Body of pancreas (tissue), 4 donors: ENCODE results near the gene FLYWCH1. TPM values are rescaled to one million over a fixed set of nuclear protein-coding genes. Genes with fewer than 3 reads are reported as not detected.
"Not testable (repeated sequence)": the region's sequence is repeated elsewhere in the genome, so short reads cannot be mapped to it uniquely, and the experiment has no call there.

Experiments used
- ATAC-seq: fragments of 150-250 bp; one replicate; pipeline ENCODE4 v1.9.1; 2016
- DNase-seq, 4 donors: peaks; one replicate each; pipeline ENCODE4 v3.0.0-alpha.2; 2019
- H3K27ac ChIP-seq, 4 donors: fragments of 200-600 bp; sonication (generic); 1 replicate in 3 of 4; 2 replicates in 1 of 4; pipeline versions ENCODE4 v1.5.1 to v1.6.1; 2016 to 2019; ENCODE audit warnings: mild to moderate bottlenecking in 1 of 4, mixed read lengths in 1 of 4, moderate library complexity in 1 of 4
- H3K27me3 ChIP-seq, 2 donors: fragments of 200-600 bp; sonication (generic); one replicate each; pipeline ENCODE4 v1.6.0; 2016; ENCODE audit warnings: mild to moderate bottlenecking in 1 of 2
- H3K36me3 ChIP-seq, 2 donors: fragments of 200-600 bp; sonication (generic); replicated peaks in 1 of 2; 2 replicates each; pipeline ENCODE4 v1.5.1; 2016; ENCODE audit warnings: low read depth in 2 of 2; ENCODE audit not compliant: insufficient read depth in 1 of 2
- H3K4me1 ChIP-seq: fragments of 200-600 bp; sonication (generic); one replicate; pipeline ENCODE4 v1.6.0; 2016
- H3K4me3 ChIP-seq, 2 donors: fragments of 200-600 bp; sonication (generic); 1 replicate in 1 of 2; 2 replicates in 1 of 2; pipeline ENCODE4 v1.5.1; 2016 to 2019
- H3K9me3 ChIP-seq, 3 donors: fragments of 200-600 bp; sonication (generic); 1 replicate in 2 of 3; 2 replicates in 1 of 3; pipeline ENCODE4 v1.5.1; 2016
- CTCF ChIP-seq, 7 experiments: fragments of 450-650 bp in 4 of 7; fragments of 200-600 bp in 3 of 7; sonication (generic) in 3 of 7; IDR thresholded peaks; one replicate each; pipeline ENCODE4 v1.5.1; 2016 to 2019; ENCODE audit warnings: antibody characterized with exemption in 7 of 7
- POLR2A ChIP-seq, 3 donors: fragments of 450-650 bp; IDR thresholded peaks; one replicate each; pipeline ENCODE4 v1.6.1; 2016; ENCODE audit warnings: antibody characterized with exemption in 3 of 3, mild to moderate bottlenecking in 2 of 3
- WGBS, 2 donors: methylation state at CpG; one replicate each; pipeline ENCODE4 v1.1.5; 2017; 5-methylcytosine and 5-hydroxymethylcytosine counted together
- intact Hi-C: fragments of 100-400 bp; cut with DNase I; formaldehyde crosslinking; loops from one replicate; pipeline ENCODE4 v1.15.1; 2023
- total RNA-seq, 2 donors: library from RNA; depleted of rRNA; stranded (reverse); fragments of >200 nt; gene quantifications; one replicate each; pipeline ENCODE4 v1.1.0, GENCODE V29; 2016

The FLYWCH1 gene
- total RNA-seq, 2 donors from 2014 or later, result 24.6 to 53.7 TPM

DNA sequence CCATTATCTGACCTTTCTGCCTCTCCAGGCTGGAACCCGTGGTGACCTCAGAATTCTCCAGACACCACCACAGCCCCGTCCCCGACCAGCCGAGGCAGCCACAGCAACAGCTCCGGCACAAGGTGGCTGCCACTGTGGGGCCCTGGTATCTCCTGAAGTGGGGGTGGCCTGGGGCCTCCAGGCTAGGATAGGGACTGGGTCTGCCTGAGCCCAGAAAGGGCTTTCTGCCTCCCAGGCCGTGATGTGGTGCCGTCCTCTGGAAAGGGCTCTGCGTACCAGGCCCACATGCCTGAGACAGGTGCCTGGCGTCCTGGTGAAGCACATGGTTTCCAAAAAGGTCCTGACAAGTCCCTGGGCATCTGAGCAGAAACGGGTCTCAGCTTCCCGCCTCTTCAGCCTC, 17.1 kb downstream of the FLYWCH1 start:
- no peaks in the 10 kb centered on the region for H3K9me3 ChIP-seq
- TF ChIP-seq POLR2A (IDR thresholded peaks at IDR 0.05) (no peak), CTCF (IDR thresholded peaks at IDR 0.05) (no peak)
- WGBS, 2 donors, result 60 to 78% methylated on average over 4 to 11 of the region's 11 CpGs
- peaks cover 5% of the 10 kb centered on the region for H3K4me1 ChIP-seq
- intact Hi-C loops, result no loop called here
- no peak for DNase-seq
- H3K27ac ChIP-seq, result no peak overlapping the region
- no peaks in the 10 kb centered on the region for H3K27me3 ChIP-seq
- H3K36me3 ChIP-seq, result no peaks in the 10 kb centered on the region
- H3K4me3 ChIP-seq, result no peak overlapping the region
- ATAC-seq, result no peak

DNA sequence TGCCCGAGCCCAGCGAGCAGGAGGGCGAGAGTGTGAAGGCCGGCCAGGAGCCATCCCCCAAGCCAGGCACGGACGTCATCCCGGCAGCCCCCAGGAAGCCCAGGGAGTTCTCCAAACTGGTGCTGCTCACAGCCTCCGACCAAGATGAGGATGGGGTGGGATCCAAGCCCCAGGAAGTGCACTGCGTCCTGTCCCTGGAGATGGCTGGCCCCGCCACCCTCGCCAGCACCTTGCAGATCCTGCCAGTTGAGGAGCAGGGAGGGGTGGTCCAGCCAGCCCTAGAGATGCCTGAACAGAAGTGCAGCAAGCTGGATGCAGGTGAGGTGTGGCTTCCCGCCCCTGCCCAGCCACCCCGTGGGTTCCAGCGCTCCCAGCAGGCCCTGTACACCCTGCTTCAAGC, 18.0 kb downstream of the FLYWCH1 start:
- intact Hi-C loops, result no loop called here
- TF ChIP-seq CTCF (IDR thresholded peaks at IDR 0.05), result no peak
- no peak for TF ChIP-seq POLR2A (IDR thresholded peaks at IDR 0.05)
- Histone ChIP-seq H3K4me1 (peaks cover 5% of the 10 kb centered on the region), H3K4me3 (no peak overlapping the region), H3K27ac (no peak overlapping the region), H3K27me3 (no peaks in the 10 kb centered on the region), H3K9me3 (no peaks in the 10 kb centered on the region), H3K36me3 (peaks cover 0 to 4% of the 10 kb centered on the region in 2 donors)
- 92% methylated on average over 3 to 14 of the region's 14 CpGs for WGBS, 2 donors
- DNase-seq (no peak), ATAC-seq (no peak)

DNA sequence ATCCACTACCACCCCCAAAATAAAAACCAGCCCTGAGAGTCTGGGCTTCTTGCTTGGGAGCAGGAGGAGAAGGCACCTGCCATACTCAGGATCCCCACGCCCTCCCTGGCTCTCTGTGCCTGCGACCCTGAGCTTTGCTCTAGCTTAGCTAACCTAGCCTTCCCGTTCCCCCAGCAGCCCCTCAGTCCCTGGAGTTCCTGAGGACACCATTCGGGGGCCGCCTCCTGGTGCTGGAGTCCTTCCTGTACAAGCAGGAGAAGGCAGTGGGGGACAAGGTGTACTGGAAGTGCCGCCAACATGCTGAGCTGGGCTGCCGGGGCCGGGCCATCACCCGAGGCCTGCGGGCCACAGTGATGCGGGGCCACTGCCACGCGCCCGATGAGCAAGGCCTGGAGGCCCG, 18.5 kb downstream of the FLYWCH1 start:
- intact Hi-C loops, result no loop called here
- H3K4me1 ChIP-seq, result peaks cover 5% of the 10 kb centered on the region
- no peak overlapping the region for H3K27ac ChIP-seq
- peaks cover 0 to 4% of the 10 kb centered on the region in 2 donors for H3K36me3 ChIP-seq
- TF ChIP-seq POLR2A (IDR thresholded peaks at IDR 0.05) (no peak), CTCF (IDR thresholded peaks at IDR 0.05) (no peak)
- no peaks in the 10 kb centered on the region for H3K9me3 ChIP-seq
- no peaks in the 10 kb centered on the region for H3K27me3 ChIP-seq
- no peak overlapping the region for H3K4me3 ChIP-seq
- DNase-seq, result no peak
- 91 to 100% methylated on average over 3 to 15 of the region's 15 CpGs for WGBS, 2 donors
- no peak for ATAC-seq

GRCh38 chr16:2931231-2931914, 19.6 kb downstream of the FLYWCH1 start:
- H3K4me3 ChIP-seq, H3K27ac ChIP-seq, H3K9me3 ChIP-seq, intact Hi-C loops, ATAC-seq, H3K4me1 ChIP-seq, H3K27me3 ChIP-seq, DNase-seq, H3K36me3 ChIP-seq: not testable (repeated sequence)
- WGBS, 2 donors, result 89 to 92% methylated on average over 12 to 13 of the region's 13 CpGs

DNA sequence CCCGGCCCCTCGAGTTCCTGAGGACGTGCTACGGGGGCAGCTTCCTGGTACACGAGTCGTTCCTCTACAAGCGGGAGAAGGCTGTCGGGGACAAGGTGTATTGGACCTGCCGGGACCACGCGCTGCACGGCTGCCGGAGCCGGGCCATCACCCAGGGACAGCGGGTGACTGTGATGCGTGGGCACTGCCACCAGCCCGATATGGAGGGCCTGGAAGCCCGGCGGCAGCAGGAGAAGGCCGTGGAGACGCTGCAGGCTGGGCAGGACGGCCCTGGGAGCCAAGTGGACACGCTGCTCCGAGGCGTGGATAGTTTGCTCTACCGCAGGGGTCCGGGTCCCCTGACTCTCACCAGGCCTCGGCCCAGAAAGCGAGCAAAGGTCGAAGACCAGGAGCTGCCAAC, 21.4 kb downstream of the FLYWCH1 start:
- ATAC-seq, result no peak
- Histone ChIP-seq H3K9me3 (no peaks in the 10 kb centered on the region), H3K4me3 (no peak overlapping the region), H3K27me3 (no peaks in the 10 kb centered on the region), H3K27ac (no peak overlapping the region), H3K36me3 (peaks cover 0 to 6% of the 10 kb centered on the region in 2 donors), H3K4me1 (no peaks in the 10 kb centered on the region)
- WGBS, 2 donors, result 84 to 90% methylated on average over 12 to 29 of the region's 30 CpGs
- DNase-seq, result no peak
- TF ChIP-seq CTCF (IDR thresholded peaks at IDR 0.05), result no peak
- no peak for TF ChIP-seq POLR2A (IDR thresholded peaks at IDR 0.05)
- intact Hi-C loops, result no loop called here
